PFSK-1 (cell line): ENCODE measurements around the gene ZCCHC12.

ENCODE experiments used
- FOXP2 ChIP-seq: optimal IDR thresholded peaks from 2 replicates; pipeline ENCODE3; 2011; ENCODE audit warnings: borderline replicate concordance, control low read depth, inconsistent platforms; ENCODE audit not compliant: insufficient read depth; ENCODE audit errors: extremely low read length, extremely low read depth
- POLR2AphosphoS5 ChIP-seq: IDR thresholded peaks from 2 replicates; pipeline ENCODE4 v1.6.1; 2012; ENCODE audit warnings: low read depth, mild to moderate bottlenecking, control low read depth, low read length, moderate library complexity
- TAF1 ChIP-seq: IDR thresholded peaks from 2 replicates; pipeline ENCODE4 v1.6.1; 2012; ENCODE audit warnings: low read length, control low read depth, borderline replicate concordance; ENCODE audit not compliant: insufficient read depth
- TF ChIP-seq, protein P1 (sequence below), 2 experiments: IDR thresholded peaks; 2 replicates each; pipeline versions ENCODE4 v1.6.1 to v1.8.0; 2011 to 2012; ENCODE audit warnings: low read depth in 2 of 2, low read length in 2 of 2, control low read depth in 1 of 2, inconsistent platforms in 1 of 2, mild to moderate bottlenecking in 1 of 2, moderate library complexity in 1 of 2; ENCODE audit not compliant: insufficient read depth in 1 of 2

DNA sequence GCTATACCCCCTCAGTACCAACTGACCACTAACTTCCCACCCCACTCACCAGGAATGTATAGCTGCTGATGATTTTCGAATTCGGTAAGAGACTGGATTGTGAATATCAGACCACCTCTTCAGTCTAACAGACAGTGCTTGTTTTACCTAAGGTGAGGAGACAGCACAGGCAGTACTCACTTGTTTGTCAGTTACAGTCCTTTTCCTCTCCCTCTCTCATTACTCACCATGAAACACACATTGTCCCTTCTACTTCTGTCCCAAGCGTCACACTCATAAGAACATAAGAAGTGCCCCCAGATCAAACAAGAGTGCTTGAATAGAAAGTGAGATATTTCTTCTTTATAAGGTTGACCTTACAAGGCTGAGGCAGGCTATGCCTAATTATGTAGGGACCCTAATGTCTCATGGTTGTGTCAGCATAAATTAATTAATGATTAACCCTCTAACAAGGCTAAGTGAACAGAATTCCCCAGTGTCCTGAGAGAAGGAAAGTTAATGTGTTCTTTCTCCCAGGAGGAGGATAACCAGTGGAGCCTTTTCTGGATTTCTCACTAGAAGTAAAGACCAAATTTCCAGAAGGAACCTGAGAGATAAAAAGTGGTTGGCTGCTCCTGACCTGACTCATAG is 32.2 kb downstream of the ZCCHC12 start:
- TF ChIP-seq, protein P1, sequence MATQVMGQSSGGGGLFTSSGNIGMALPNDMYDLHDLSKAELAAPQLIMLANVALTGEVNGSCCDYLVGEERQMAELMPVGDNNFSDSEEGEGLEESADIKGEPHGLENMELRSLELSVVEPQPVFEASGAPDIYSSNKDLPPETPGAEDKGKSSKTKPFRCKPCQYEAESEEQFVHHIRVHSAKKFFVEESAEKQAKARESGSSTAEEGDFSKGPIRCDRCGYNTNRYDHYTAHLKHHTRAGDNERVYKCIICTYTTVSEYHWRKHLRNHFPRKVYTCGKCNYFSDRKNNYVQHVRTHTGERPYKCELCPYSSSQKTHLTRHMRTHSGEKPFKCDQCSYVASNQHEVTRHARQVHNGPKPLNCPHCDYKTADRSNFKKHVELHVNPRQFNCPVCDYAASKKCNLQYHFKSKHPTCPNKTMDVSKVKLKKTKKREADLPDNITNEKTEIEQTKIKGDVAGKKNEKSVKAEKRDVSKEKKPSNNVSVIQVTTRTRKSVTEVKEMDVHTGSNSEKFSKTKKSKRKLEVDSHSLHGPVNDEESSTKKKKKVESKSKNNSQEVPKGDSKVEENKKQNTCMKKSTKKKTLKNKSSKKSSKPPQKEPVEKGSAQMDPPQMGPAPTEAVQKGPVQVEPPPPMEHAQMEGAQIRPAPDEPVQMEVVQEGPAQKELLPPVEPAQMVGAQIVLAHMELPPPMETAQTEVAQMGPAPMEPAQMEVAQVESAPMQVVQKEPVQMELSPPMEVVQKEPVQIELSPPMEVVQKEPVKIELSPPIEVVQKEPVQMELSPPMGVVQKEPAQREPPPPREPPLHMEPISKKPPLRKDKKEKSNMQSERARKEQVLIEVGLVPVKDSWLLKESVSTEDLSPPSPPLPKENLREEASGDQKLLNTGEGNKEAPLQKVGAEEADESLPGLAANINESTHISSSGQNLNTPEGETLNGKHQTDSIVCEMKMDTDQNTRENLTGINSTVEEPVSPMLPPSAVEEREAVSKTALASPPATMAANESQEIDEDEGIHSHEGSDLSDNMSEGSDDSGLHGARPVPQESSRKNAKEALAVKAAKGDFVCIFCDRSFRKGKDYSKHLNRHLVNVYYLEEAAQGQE (IDR thresholded peaks at IDR 0.05; ENCODE audit: insufficient read depth in 1 of 2, low read depth in 2 of 2, low read length in 2 of 2) = no peak
- TF ChIP-seq POLR2AphosphoS5 (no peak), TAF1 (no peak), FOXP2 (no peak)
